ENCODE measurements around the gene MICAL3. TPM values are rescaled to one million over a fixed set of nuclear protein-coding genes. Genes with fewer than 3 reads are reported as not detected.

Gene MICAL3
- total and polyA plus RNA-seq, 2 of the 8 experiments (the other 6 are each of a cell fraction or from before 2014, with no cell fraction given): 8.3 to 41.8 TPM

GRCh38 chr22:18012531-18012930 is 11.8 kb downstream of the MICAL3 start:
- Histone ChIP-seq H3K9ac (replicated peaks in 1 of 4; ENCODE audit: extremely low read depth in 1 of 4, low read depth in 3 of 4, low read length in 3 of 4) (no peak overlapping the region), H3K23me2 (ENCODE audit: low read depth, low read length) (no peaks in the 10 kb centered on the region), H2BK5ac (ENCODE audit: low read depth, low read length) (no peak overlapping the region), H3K27ac (ENCODE audit: low read depth, low read length) (no peak overlapping the region), H3K79me2 (ENCODE audit: control insufficient read depth in 1 of 2, insufficient read depth in 2 of 2, low read length in 2 of 2) (no peaks in the 10 kb centered on the region), H2AFZ (ENCODE audit: low read length) (no peak overlapping the region), H4K20me1 (replicated peaks in 1 of 2; ENCODE audit: control insufficient read depth in 1 of 2, insufficient read depth in 2 of 2, low read length in 2 of 2) (no peaks in the 10 kb centered on the region), H3K79me1 (ENCODE audit: low read depth, low read length) (no peaks in the 10 kb centered on the region), H3K9me3 (ENCODE audit: insufficient read depth in 2 of 2, low read depth in 1 of 2, low read length in 1 of 2) (no peaks in the 10 kb centered on the region), H3K4me1 (replicated peaks in 1 of 4; ENCODE audit: control insufficient read depth in 3 of 4, insufficient read depth in 4 of 4, low read length in 3 of 4) (no peaks in the 10 kb centered on the region), H4K5ac (ENCODE audit: insufficient read length, low read depth, low read length) (no peak overlapping the region), H2AK5ac (ENCODE audit: low read depth, low read length) (no peak overlapping the region), H3K4me2 (ENCODE audit: insufficient read depth in 1 of 2, low read depth in 2 of 2, low read length in 2 of 2) (no peak overlapping the region), H3K4ac (replicated peaks; ENCODE audit: insufficient read length, low read depth, low read length) (no peak overlapping the region), H4K91ac (replicated peaks; ENCODE audit: insufficient read length, low read length) (no peak overlapping the region), H3K56ac (replicated peaks; ENCODE audit: insufficient read length, low read depth, low read length) (no peak overlapping the region), H2BK15ac (ENCODE audit: low read length) (no peak overlapping the region), H3K27me3 (replicated peaks in 1 of 4; ENCODE audit: control insufficient read depth in 3 of 4, extremely low read depth in 1 of 4, insufficient read depth in 3 of 4, low read length in 3 of 4) (no peaks in the 10 kb centered on the region), H3K36me3 (ENCODE audit: control insufficient read depth in 2 of 4, insufficient read depth in 4 of 4, low read length in 3 of 4) (no peaks in the 10 kb centered on the region), H4K8ac (ENCODE audit: extremely low read depth, insufficient read depth, low read length) (no peak overlapping the region), H3K4me3 (ENCODE audit: extremely low read depth in 1 of 4, insufficient read depth in 2 of 4, low read depth in 3 of 4, low read length in 4 of 4) (no peak overlapping the region), H3K18ac (ENCODE audit: extremely low read depth, low read length) (no peak overlapping the region), H2BK12ac (ENCODE audit: low read depth, low read length) (no peak overlapping the region), H2BK120ac (replicated peaks; ENCODE audit: low read depth, low read length) (no peak overlapping the region), H3K23ac (ENCODE audit: insufficient read length) (no peak overlapping the region), H2BK20ac (ENCODE audit: low read length) (no peak overlapping the region), H3K14ac (ENCODE audit: insufficient read length) (no peak overlapping the region)
- POLR2A ChIA-PET (ENCODE audit: partially characterized antibody): no interaction called here
- CTCF ChIA-PET (ENCODE audit: partially characterized antibody): interaction anchor here (0.6 to 1.4 kb wide), 2 partner anchors 35 to 64 kb away, joined by 3 to 5 read pairs; no protein-coding TSS in a partner anchor
- DNase-seq (ENCODE audit: low read depth in 1 of 2, low spot score in 2 of 2): no peak
- WGBS, 2 experiments (ENCODE audit: extremely low coverage in 1 of 2, insufficient coverage in 1 of 2, insufficient read length in 1 of 2, insufficient replicate concordance in 2 of 2, low coverage in 1 of 2, low lambda C conversion rate in 2 of 2, missing lambda C conversion rate in 1 of 2): 98% methylated on average over 5 of the region's 5 CpGs; no CpG with 5 or more reads in 1 of the 2 experiments
- no peak for FAIRE-seq
- TF ChIP-seq SUZ12 (IDR thresholded peaks at IDR 0.05; ENCODE audit: low read length) (no peak), SRF (IDR thresholded peaks at IDR 0.05; ENCODE audit: low read depth, low read length) (no peak), SIRT6 (IDR thresholded peaks at IDR 0.05; ENCODE audit: low read length) (no peak), CHD1 (IDR thresholded peaks at IDR 0.05; ENCODE audit: low read depth, low read length) (no peak), CTCF (IDR thresholded peaks at IDR 0.05; ENCODE audit: control extremely low read depth in 1 of 3, insufficient read depth in 1 of 3, low read depth in 1 of 3, low read length in 3 of 3) (no peak), TEAD4 (IDR thresholded peaks at IDR 0.05; ENCODE audit: low read depth, low read length) (no peak), KDM4A (IDR thresholded peaks at IDR 0.05; ENCODE audit: low read depth, low read length, severe bottlenecking) (no peak), MAX (IDR thresholded peaks at IDR 0.05) (no peak), BACH1 (IDR thresholded peaks at IDR 0.05; ENCODE audit: low read length) (no peak), TBP (IDR thresholded peaks at IDR 0.05; ENCODE audit: low read depth, low read length) (no peak), SIN3A (conservative IDR thresholded peaks at IDR 0.05 in 1 of 2, IDR thresholded peaks at IDR 0.05 in 1 of 2; ENCODE audit: low read depth in 1 of 2, low read length in 2 of 2) (no peak), EGR1 (IDR thresholded peaks at IDR 0.05; ENCODE audit: borderline replicate concordance, low read depth, low read length) (no peak), YY1 (IDR thresholded peaks at IDR 0.05; ENCODE audit: low read depth, low read length) (no peak)
